HCT116 (cell line): Measurements from ENCODE around the gene SETD1A.

Experiments used
- ATF3 ChIP-seq: IDR thresholded peaks from 2 replicates; pipeline ENCODE4 v1.6.1; 2012
- CTCF ChIP-seq, 3 experiments: fragments of 200-600 bp in 1 of 3; sonication (generic) in 1 of 3; IDR thresholded peaks in 2 of 3; conservative IDR thresholded peaks in 1 of 3; 2 replicates each; pipeline ENCODE4 v1.5.1; 2012 to 2017; ENCODE audit warnings: low read depth in 2 of 3, low read length in 2 of 3, antibody characterized with exemption in 1 of 3, borderline replicate concordance in 1 of 3, control low read depth in 1 of 3, mild to moderate bottlenecking in 1 of 3, mixed read lengths in 1 of 3, mixed run types in 1 of 3, moderate library complexity in 1 of 3; ENCODE audit not compliant: insufficient read depth in 1 of 3
- ELF1 ChIP-seq: IDR thresholded peaks from 2 replicates; pipeline ENCODE4 v1.6.1; 2012; ENCODE audit warnings: low read depth, borderline replicate concordance
- EZH2 ChIP-seq: fragments of 200-600 bp; sonication (generic); IDR thresholded peaks from 2 replicates; pipeline ENCODE4 v1.6.1; 2017; ENCODE audit warnings: antibody characterized with exemption, mixed run types
- POLR2A ChIP-seq: IDR thresholded peaks from 2 replicates; pipeline ENCODE4 v1.7.0; 2011; ENCODE audit warnings: borderline replicate concordance; ENCODE audit not compliant: insufficient read depth, insufficient read length; ENCODE audit errors: extremely low read depth
- SP1 ChIP-seq: IDR thresholded peaks from 2 replicates; pipeline ENCODE4 v1.6.1; 2012; ENCODE audit warnings: low read depth
- ZNF274 ChIP-seq: fragments of 200-500 bp; sonication (Bioruptor generic); IDR thresholded peaks from 2 replicates; pipeline ENCODE4 v1.6.1; 2014; ENCODE audit warnings: mild to moderate bottlenecking, low read depth, low read length, inconsistent platforms

- no peak for TF ChIP-seq ZNF274
- no peak for TF ChIP-seq CTCF (IDR thresholded peaks at IDR 0.05 in 2 of 3, conservative IDR thresholded peaks at IDR 0.05 in 1 of 3; ENCODE audit: borderline replicate concordance in 1 of 3, insufficient read depth in 1 of 3, low read depth in 2 of 3, low read length in 2 of 3)
- TF ChIP-seq EZH2 = no peak
- TF ChIP-seq POLR2A = no peak
- no peak for TF ChIP-seq ATF3
- TF ChIP-seq ELF1 = no peak
- no peak for TF ChIP-seq SP1
These were observed 49.0 kb downstream of the SETD1A start for GRCh38 chr16:31006589-31006988.
